Cardiac muscle cell (in vitro differentiated cells and primary cell): ENCODE data around the gene LONRF2. TPM values are rescaled to one million over a fixed set of nuclear protein-coding genes. Genes with fewer than 3 reads are reported as not detected.
A peak's percentile ranks its signal among the peaks of the same experiment; 100 is the strongest.
"Not testable (repeated sequence)": the region's sequence is repeated elsewhere in the genome, so short reads cannot be mapped to it uniquely, and the experiment has no call there.

Experiments
- DNase-seq, 2 donors: peaks; one replicate each; pipeline versions ENCODE4 v3.0.0 to v3.0.0-alpha.2; 2010 to 2017; ENCODE audit warnings: low read depth in 1 of 2, low spot score in 1 of 2
- H3K27ac ChIP-seq: fragments of 200-600 bp; sonication (generic); 2 replicates; pipeline ENCODE4 v1.5.1; 2016
- H3K27me3 ChIP-seq: fragments of 200-600 bp; sonication (generic); 2 replicates; pipeline ENCODE4 v1.6.0; 2016; ENCODE audit warnings: control low read depth
- H3K36me3 ChIP-seq: fragments of 200-600 bp; sonication (generic); 2 replicates; pipeline ENCODE4 v1.5.1; 2016; ENCODE audit warnings: control low read depth
- H3K4me1 ChIP-seq: fragments of 200-600 bp; sonication (generic); 2 replicates; pipeline ENCODE4 v1.8.1; 2017; ENCODE audit warnings: low read depth, mild to moderate bottlenecking, mixed run types
- H3K4me3 ChIP-seq: fragments of 200-600 bp; sonication (generic); 2 replicates; pipeline ENCODE4 v1.5.1; 2016; ENCODE audit warnings: mild to moderate bottlenecking
- H3K9me3 ChIP-seq: fragments of 200-600 bp; sonication (generic); 2 replicates; pipeline ENCODE4 v1.5.1; 2017; ENCODE audit warnings: low read depth, mild to moderate bottlenecking, control low read depth
- CTCF ChIP-seq: IDR thresholded peaks from 2 replicates; pipeline ENCODE4 v1.5.1; 2012; ENCODE audit warnings: low read depth, mild to moderate bottlenecking, low read length
- polyA plus RNA-seq: library from polyadenylated mRNA; unstranded; fragments of >200 nt; fragmentation: Nextera tagmentation; extraction: Ambion mirVana; gene quantifications from 2 replicates; pipeline ENCODE4 v1.2.1, GENCODE V29; 2016
- total RNA-seq: library from RNA; depleted of rRNA; stranded (reverse); fragments of >200 nt; gene quantifications from 2 replicates; pipeline ENCODE4 v1.2.3, GENCODE V29; 2016

The LONRF2 gene
- total RNA-seq (0.83 and 1.7 TPM in 2 replicates), polyA plus RNA-seq (0.36 and 1.3 TPM in 2 replicates)

GRCh38 chr2:100321866-100322820, at the start of gene LONRF2:
Gene LONRF2, minus strand, starts transcription at chr2:100322501. Its CDS starts 408 bp downstream, at chr2:100322093.
- no peaks in the 10 kb centered on the region for H3K36me3 ChIP-seq
- no peak for TF ChIP-seq CTCF
- H3K4me3 ChIP-seq, result peak within 1 kb of the TSS; percentile 69
- DNase-seq, result peak; percentile 1 to 41
- no peak within 1 kb of the TSS for H3K27ac ChIP-seq
- H3K4me1 ChIP-seq, result no peaks in the 10 kb centered on the region
- peaks cover 82% of the 10 kb centered on the region for H3K27me3 ChIP-seq
- no peaks in the 10 kb centered on the region for H3K9me3 ChIP-seq

- Histone ChIP-seq H3K4me1 (no peaks in the 10 kb centered on the region), H3K36me3 (no peaks in the 10 kb centered on the region), H3K4me3 (no peak overlapping the region), H3K9me3 (peaks cover 3% of the 10 kb centered on the region), H3K27me3 (no peaks in the 10 kb centered on the region), H3K27ac (no peak overlapping the region)
- no peak for DNase-seq
- TF ChIP-seq CTCF, result no peak
Observed at GRCh38 chr2:100367163-100367562, 44.9 kb upstream of the LONRF2 start.

GRCh38 chr2:100365434-100365833, 43.1 kb upstream of the LONRF2 start:
- Histone ChIP-seq H3K27me3 (no peaks in the 10 kb centered on the region), H3K36me3 (no peaks in the 10 kb centered on the region), H3K9me3 (no peaks in the 10 kb centered on the region), H3K4me3 (no peak overlapping the region), H3K4me1 (no peaks in the 10 kb centered on the region), H3K27ac (no peak overlapping the region)
- no peak for TF ChIP-seq CTCF
- DNase-seq, result peak in 1 of 2 donors; percentile 82

GRCh38 chr2:100362269-100362668, 40.0 kb upstream of the LONRF2 start:
- not testable (repeated sequence) for H3K9me3 ChIP-seq, H3K4me3 ChIP-seq, H3K27ac ChIP-seq, DNase-seq, H3K36me3 ChIP-seq, H3K4me1 ChIP-seq, H3K27me3 ChIP-seq

- Histone ChIP-seq H3K9me3 (no peaks in the 10 kb centered on the region), H3K27ac (no peak overlapping the region), H3K4me1 (no peaks in the 10 kb centered on the region), H3K27me3 (no peaks in the 10 kb centered on the region), H3K4me3 (no peak overlapping the region), H3K36me3 (no peaks in the 10 kb centered on the region)
- no peak for TF ChIP-seq CTCF
- DNase-seq, result no peak
Observed at GRCh38 chr2:100359576-100359975, 37.3 kb upstream of the LONRF2 start.

- DNase-seq, result no peak
- Histone ChIP-seq H3K4me1 (no peaks in the 10 kb centered on the region), H3K36me3 (no peaks in the 10 kb centered on the region), H3K27me3 (no peaks in the 10 kb centered on the region), H3K9me3 (no peaks in the 10 kb centered on the region), H3K4me3 (no peak overlapping the region), H3K27ac (no peak overlapping the region)
- no peak for TF ChIP-seq CTCF
Observed at GRCh38 chr2:100358554-100358953, 36.3 kb upstream of the LONRF2 start.
